GM12891 (cell line): Measurements from ENCODE around the gene ZBTB20.
A peak's percentile ranks its signal among the peaks of the same experiment; 100 is the strongest.

Experiments used
- DNase-seq: peaks from one replicate; pipeline ENCODE4 v3.0.0; 2011; ENCODE audit warnings: low spot score; ENCODE audit not compliant: insufficient read length
- FAIRE-seq: peaks from 2 replicates; lab custom pipeline; 2011; peaks lifted over from hg19 to GRCh38; lab: Jason Lieb, UNC
- PAX5 ChIP-seq: IDR thresholded peaks from 2 replicates; pipeline ENCODE4 v1.6.1; 2011; ENCODE audit warnings: low read length, moderate library complexity, mild to moderate bottlenecking; ENCODE audit not compliant: insufficient read depth, severe bottlenecking
- POLR2A ChIP-seq: IDR thresholded peaks from 2 replicates; pipeline ENCODE4 v1.6.1; 2011; ENCODE audit warnings: low read depth, low read length, control low read depth
- POLR2AphosphoS5 ChIP-seq: IDR thresholded peaks from 2 replicates; pipeline ENCODE4 v1.6.1; 2011; ENCODE audit warnings: low read depth, low read length, control low read depth
- POU2F2 ChIP-seq: IDR thresholded peaks from 2 replicates; pipeline ENCODE4 v1.6.1; 2011; ENCODE audit warnings: low read depth, mild to moderate bottlenecking, control low read depth, low read length, moderate library complexity
- SPI1 ChIP-seq: IDR thresholded peaks from 2 replicates; pipeline ENCODE4 v1.6.1; 2011; ENCODE audit warnings: low read depth, low read length, control low read depth
- TAF1 ChIP-seq: IDR thresholded peaks from 2 replicates; pipeline ENCODE4 v1.6.1; 2011; ENCODE audit warnings: low read depth, low read length, control low read depth

The ZBTB20 gene

GRCh38 chr3:114596147-114596546 is 550.9 kb downstream of the ZBTB20 start:
- FAIRE-seq (no peak), DNase-seq (no peak)
- TF ChIP-seq PAX5: no peak
- no peak for TF ChIP-seq TAF1
- no peak for TF ChIP-seq POLR2A
- no peak for TF ChIP-seq SPI1
- no peak for TF ChIP-seq POU2F2
- TF ChIP-seq POLR2AphosphoS5: no peak

- DNase-seq: no peak
- TF ChIP-seq POU2F2 (no peak), TAF1 (no peak), POLR2AphosphoS5 (no peak), POLR2A (no peak), PAX5 (no peak), SPI1 (no peak)
- FAIRE-seq: no peak
Measured at GRCh38 chr3:114595522-114596028, 551.5 kb downstream of the ZBTB20 start.

GRCh38 chr3:114590309-114591047 is 556.6 kb downstream of the ZBTB20 start:
- FAIRE-seq (peak; percentile 45), DNase-seq (no peak)
- no peak for TF ChIP-seq POLR2A
- TF ChIP-seq TAF1: no peak
- no peak for TF ChIP-seq POU2F2
- TF ChIP-seq PAX5: no peak
- no peak for TF ChIP-seq SPI1
- TF ChIP-seq POLR2AphosphoS5: no peak

- FAIRE-seq (no peak), DNase-seq (no peak)
- TF ChIP-seq POLR2AphosphoS5 (no peak), TAF1 (no peak), SPI1 (no peak), POU2F2 (no peak), PAX5 (no peak), POLR2A (no peak)
Measured at GRCh38 chr3:114587986-114588385, 559.1 kb downstream of the ZBTB20 start.

GRCh38 chr3:114586119-114586518 is 561.0 kb downstream of the ZBTB20 start:
- no peak for DNase-seq
- TF ChIP-seq SPI1 (no peak), PAX5 (no peak), POLR2AphosphoS5 (no peak), POLR2A (no peak), TAF1 (no peak), POU2F2 (no peak)
- no peak for FAIRE-seq

- DNase-seq: no peak
- no peak for FAIRE-seq
- TF ChIP-seq POU2F2 (no peak), POLR2A (no peak), TAF1 (no peak), SPI1 (no peak), POLR2AphosphoS5 (no peak), PAX5 (no peak)
Measured at GRCh38 chr3:114585687-114586086, 561.4 kb downstream of the ZBTB20 start.

- FAIRE-seq (no peak), DNase-seq (no peak)
- TF ChIP-seq TAF1: no peak
- no peak for TF ChIP-seq PAX5
- no peak for TF ChIP-seq POLR2A
- TF ChIP-seq POU2F2: no peak
- TF ChIP-seq SPI1: no peak
- TF ChIP-seq POLR2AphosphoS5: no peak
Measured at GRCh38 chr3:114584734-114585371, 562.2 kb downstream of the ZBTB20 start.

- TF ChIP-seq POU2F2 (no peak), TAF1 (no peak), POLR2AphosphoS5 (no peak), SPI1 (no peak), POLR2A (no peak), PAX5 (no peak)
- FAIRE-seq: peak; percentile 89
- DNase-seq: no peak
Measured at GRCh38 chr3:114582929-114583328, 564.2 kb downstream of the ZBTB20 start.

- no peak for DNase-seq
- TF ChIP-seq POLR2A: no peak
- no peak for TF ChIP-seq POU2F2
- no peak for TF ChIP-seq POLR2AphosphoS5
- no peak for TF ChIP-seq TAF1
- TF ChIP-seq SPI1: no peak
- no peak for TF ChIP-seq PAX5
- FAIRE-seq: no peak
Measured at GRCh38 chr3:114572364-114573062, 574.6 kb downstream of the ZBTB20 start.
